Vagina (tissue), 2 donors: Measurements from ENCODE around the gene RFX2.

Source experiments
- CTCF ChIP-seq, 3 experiments: fragments of 450-650 bp in 2 of 3; fragments of 200-600 bp in 1 of 3; sonication (generic) in 1 of 3; IDR thresholded peaks; one replicate each; pipeline ENCODE4 v1.5.1; 2017 to 2019; ENCODE audit warnings: antibody characterized with exemption in 3 of 3, mild to moderate bottlenecking in 2 of 3, moderate library complexity in 2 of 3
- POLR2AphosphoS5 ChIP-seq, 2 donors: sonication (generic); formaldehyde crosslinking; IDR thresholded peaks; one replicate each; pipeline ENCODE4 v1.9.0; 2017; ENCODE audit warnings: antibody characterized with exemption in 2 of 2, mild to moderate bottlenecking in 2 of 2, low read depth in 1 of 2; ENCODE audit not compliant: insufficient read depth in 1 of 2

DNA sequence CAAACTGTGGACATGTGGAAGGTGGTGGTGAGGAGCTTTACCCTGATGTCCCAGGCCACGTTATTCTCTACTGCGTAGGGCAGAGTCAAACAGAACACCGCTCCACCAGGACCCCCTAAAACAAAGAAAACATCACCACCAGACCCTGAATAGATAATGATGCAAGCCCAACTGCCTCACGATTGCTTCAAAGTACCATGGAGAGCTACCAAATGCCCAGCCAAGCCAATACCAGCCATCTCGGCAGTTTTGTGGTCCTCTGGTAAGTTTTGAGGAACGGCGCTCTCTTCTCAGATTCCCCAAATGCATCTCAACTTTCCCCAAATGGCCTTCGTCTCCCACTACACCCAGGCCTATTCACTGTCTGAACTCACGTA is 138.0 kb downstream of the RFX2 start:
- no peak for TF ChIP-seq CTCF (IDR thresholded peaks at IDR 0.05)
- no peak for TF ChIP-seq POLR2AphosphoS5 (IDR thresholded peaks at IDR 0.05; ENCODE audit: insufficient read depth in 1 of 2, low read depth in 1 of 2)
